ENCODE data around the gene MRPL28. TPM values are rescaled to one million over a fixed set of nuclear protein-coding genes. Genes with fewer than 3 reads are reported as not detected.

MRPL28 gene
- total and polyA plus RNA-seq, 2 donors (not counting 3 experiments of a cell fraction or from before 2014, with no cell fraction given) = 104 to 180 TPM

DNA sequence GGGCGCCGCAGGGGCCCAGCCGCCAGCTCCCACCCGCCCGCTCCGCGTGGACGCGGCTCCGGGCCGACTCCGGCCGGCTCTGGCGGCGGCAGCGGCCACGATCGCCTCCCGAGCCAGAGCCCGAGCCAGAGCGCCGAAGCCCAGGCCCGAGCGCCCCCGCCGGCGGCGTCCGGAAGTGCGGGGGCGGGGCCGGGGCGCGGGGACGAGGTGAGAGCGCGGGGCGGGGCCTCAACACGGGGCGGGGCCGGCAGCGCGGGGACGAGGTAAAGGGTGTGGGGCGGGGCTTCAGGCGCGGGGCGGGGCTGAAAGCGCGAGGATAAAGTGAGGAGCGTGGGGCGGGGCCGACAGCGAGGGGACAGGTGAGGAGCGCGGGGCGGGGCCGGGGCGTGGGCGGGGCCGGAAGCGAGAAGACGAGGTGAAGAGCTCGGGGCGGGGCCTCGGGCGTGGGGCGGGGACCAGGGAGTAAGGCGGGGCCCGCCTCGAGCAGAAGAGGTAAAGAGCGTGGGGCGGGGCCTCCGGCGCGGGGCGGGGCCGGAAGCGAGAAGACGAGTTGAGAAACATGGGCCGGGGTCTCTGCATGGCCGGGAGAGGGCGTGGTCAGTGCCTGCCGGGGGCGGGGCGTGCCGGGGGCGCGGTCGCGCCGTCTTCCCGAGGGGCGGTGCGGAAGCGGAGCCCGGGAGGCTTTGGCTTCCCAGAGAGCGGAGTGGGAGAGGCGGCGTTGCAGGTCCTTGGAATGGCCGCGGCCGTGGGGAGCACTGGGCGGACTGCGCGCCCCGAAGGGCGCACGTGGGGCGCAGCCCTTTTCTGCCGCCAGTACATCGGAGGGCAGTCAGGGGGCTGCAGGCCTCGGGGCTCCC, 17.6 kb downstream of the MRPL28 start, which contains the start of gene AXIN1:
AXIN1 (minus strand) TSS at position 177 of the 857 bp plus-strand sequence. CDS start 5,698 bp downstream, outside the sequence.
- dilution Hi-C loops (cut with MboI; ENCODE audit: extremely low pct_ligation_motif_present, low sequenced_read_pairs) (no loop called here), intact Hi-C loops (cut with micrococcal nuclease) (loop anchor here (1.0 to 5.0 kb wide), 3 partner anchors 18 to 170 kb away; partner anchors contain the start of genes HBQ1, LUC7L and MRPL28)
- Histone ChIP-seq H3K27me3 (ENCODE audit: control insufficient read depth in 2 of 2, insufficient read depth in 2 of 2, low read length in 2 of 2) (no peaks in the 10 kb centered on the region), H3K79me2 (ENCODE audit: control insufficient read depth, insufficient read depth, low read length) (peaks cover 33% of the 10 kb centered on the region), H3K9me1 (replicated peaks; ENCODE audit: control insufficient read depth, extremely low read depth, insufficient read depth, low read length) (no peaks in the 10 kb centered on the region), H3K9ac (replicated peaks; ENCODE audit: extremely low read depth, insufficient read depth, low read length) (peak within 1 kb of the TSS; percentile 66), H3K36me3 (ENCODE audit: control insufficient read depth in 2 of 2, extremely low read depth in 1 of 2, insufficient read depth in 2 of 2, low read length in 2 of 2) (peaks cover 0 to 3% of the 10 kb centered on the region in 2 experiments), H3K9me3 (replicated peaks; ENCODE audit: control insufficient read depth, insufficient read depth, low read length) (no peaks in the 10 kb centered on the region), H4K20me1 (replicated peaks; ENCODE audit: control insufficient read depth, extremely low read depth, insufficient read depth, low read length) (peaks cover 2% of the 10 kb centered on the region), H3K4me1 (ENCODE audit: control insufficient read depth, extremely low read depth, insufficient read depth, low read length) (peaks cover 6% of the 10 kb centered on the region), H3K4me2 (ENCODE audit: insufficient read depth, low read length) (peak within 1 kb of the TSS; percentile 58), H3K4me3 (replicated peaks in 1 of 3; ENCODE audit: insufficient read depth in 1 of 3, low read depth in 1 of 3, low read length in 3 of 3) (peak within 1 kb of the TSS; percentile 33 to 62 (median 55)), H2AFZ (ENCODE audit: low read depth, low read length) (peak within 1 kb of the TSS; percentile 19), H3K27ac (ENCODE audit: insufficient read depth, low read depth, low read length) (no peak within 1 kb of the TSS)
- ChIA-PET CTCF (interaction anchor here (0.6 to 1.7 kb wide), 11 partner anchors 10 to 246 kb away, joined by 3 to 6 read pairs (median 4); partner anchors contain the start of genes ARHGDIG, LUC7L and MRPL28), POLR2A (interaction anchor here (0.5 kb wide), 1 partner anchor 30 kb away, joined by 4 read pairs; no protein-coding TSS in a partner anchor)
- BruUV-seq (replicated peaks) = no TSS peak
- DNase-seq (ENCODE audit: low read depth, low spot score) (peak; percentile 85), FAIRE-seq (peak; percentile 91)
- TF ChIP-seq POLR2A (IDR thresholded peaks at IDR 0.05; ENCODE audit: low read depth, low read length) (peak; percentile 65), MAX (IDR thresholded peaks at IDR 0.05; ENCODE audit: insufficient read depth, insufficient read length) (no peak), FOS (IDR thresholded peaks at IDR 0.05; ENCODE audit: borderline replicate concordance, insufficient read depth, low read length) (no peak), EZH2 (IDR thresholded peaks at IDR 0.05; ENCODE audit: borderline replicate concordance, low read depth, low read length, severe bottlenecking) (no peak), JUN (IDR thresholded peaks at IDR 0.05; ENCODE audit: borderline replicate concordance, insufficient read depth, insufficient read length, low read depth) (no peak), GATA2 (IDR thresholded peaks at IDR 0.05; ENCODE audit: insufficient read depth, insufficient read length, low read depth, low read length) (no peak), MYC (IDR thresholded peaks at IDR 0.05; ENCODE audit: low read depth, low read length) (no peak), POLR2AphosphoS5 (IDR thresholded peaks at IDR 0.05; ENCODE audit: insufficient read depth, low read depth, low read length) (peak; percentile 62)
- TF ChIP-seq, protein P1, sequence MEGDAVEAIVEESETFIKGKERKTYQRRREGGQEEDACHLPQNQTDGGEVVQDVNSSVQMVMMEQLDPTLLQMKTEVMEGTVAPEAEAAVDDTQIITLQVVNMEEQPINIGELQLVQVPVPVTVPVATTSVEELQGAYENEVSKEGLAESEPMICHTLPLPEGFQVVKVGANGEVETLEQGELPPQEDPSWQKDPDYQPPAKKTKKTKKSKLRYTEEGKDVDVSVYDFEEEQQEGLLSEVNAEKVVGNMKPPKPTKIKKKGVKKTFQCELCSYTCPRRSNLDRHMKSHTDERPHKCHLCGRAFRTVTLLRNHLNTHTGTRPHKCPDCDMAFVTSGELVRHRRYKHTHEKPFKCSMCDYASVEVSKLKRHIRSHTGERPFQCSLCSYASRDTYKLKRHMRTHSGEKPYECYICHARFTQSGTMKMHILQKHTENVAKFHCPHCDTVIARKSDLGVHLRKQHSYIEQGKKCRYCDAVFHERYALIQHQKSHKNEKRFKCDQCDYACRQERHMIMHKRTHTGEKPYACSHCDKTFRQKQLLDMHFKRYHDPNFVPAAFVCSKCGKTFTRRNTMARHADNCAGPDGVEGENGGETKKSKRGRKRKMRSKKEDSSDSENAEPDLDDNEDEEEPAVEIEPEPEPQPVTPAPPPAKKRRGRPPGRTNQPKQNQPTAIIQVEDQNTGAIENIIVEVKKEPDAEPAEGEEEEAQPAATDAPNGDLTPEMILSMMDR (IDR thresholded peaks at IDR 0.05; ENCODE audit: extremely low read depth in 1 of 2, insufficient read depth in 1 of 2, low read depth in 1 of 2, low read length in 2 of 2) = peak; percentile 17 to 35

Measured in endothelial cell of umbilical vein (primary cell).